ENCODE results near the gene OR56A4.
"Not testable (repeated sequence)": the region's sequence is repeated elsewhere in the genome, so short reads cannot be mapped to it uniquely, and the experiment has no call there.

The OR56A4 gene

DNA sequence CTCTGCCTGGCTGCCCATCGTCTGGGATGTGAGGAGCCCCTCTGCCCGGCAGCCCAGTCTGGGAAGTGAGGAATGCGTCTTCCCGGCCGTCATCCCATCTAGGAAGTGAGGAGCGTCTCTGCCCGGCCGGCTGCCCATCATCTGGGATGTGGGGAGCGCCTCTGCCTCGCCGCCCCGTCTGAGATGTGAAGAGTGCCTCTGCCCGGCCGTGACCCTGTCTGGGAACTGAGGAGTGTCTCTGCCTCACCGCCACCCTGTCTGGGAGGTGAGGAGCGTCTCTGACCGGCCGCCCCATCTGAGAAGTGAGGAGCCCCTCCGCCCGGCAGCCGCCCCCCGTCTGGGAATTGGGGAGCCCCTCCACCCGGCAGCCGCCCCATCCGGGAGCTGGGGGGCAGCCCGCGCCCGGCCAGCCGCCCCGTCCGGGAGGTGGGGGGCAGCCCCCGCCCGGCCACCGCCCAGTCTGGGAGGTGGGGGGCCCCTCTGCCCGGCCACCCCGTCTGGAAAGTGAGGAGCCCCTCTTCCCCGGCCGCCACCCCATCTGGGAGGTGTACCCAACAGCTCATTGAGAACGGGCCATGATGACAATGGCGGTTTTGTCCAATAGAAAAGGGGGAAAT lies 45.9 kb downstream of the OR56A4 start:
- not testable (repeated sequence) for DNase-seq (ENCODE audit: low spot score)

DNA sequence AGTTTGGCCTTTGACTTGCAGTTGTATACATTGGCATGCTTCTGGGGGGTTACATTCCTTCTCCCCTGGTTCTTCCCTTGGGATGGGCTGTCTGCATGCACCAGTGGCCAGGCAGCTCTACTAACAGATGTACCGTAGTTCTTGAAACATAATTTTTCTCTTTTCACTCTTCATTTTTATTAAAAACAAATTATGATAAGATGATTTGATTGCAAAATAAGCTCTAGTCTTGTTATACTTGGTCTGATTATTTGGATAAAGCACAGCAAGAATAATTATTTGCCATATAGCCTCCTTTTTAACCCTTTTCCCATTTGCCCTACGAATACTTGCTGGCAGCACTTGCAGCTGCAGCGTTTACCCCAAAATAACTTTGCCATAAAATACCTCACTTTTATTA lies 51.2 kb downstream of the OR56A4 start:
- no peak for DNase-seq (ENCODE audit: low spot score)

Measured in AG20443 (cell line).